Measurements from ENCODE around the gene GOLGA6A.
"Not testable (repeated sequence)": the region's sequence is repeated elsewhere in the genome, so short reads cannot be mapped to it uniquely, and the experiment has no call there.

GOLGA6A gene

GRCh38 chr15:74082450-74082849 lies at the start of gene GOLGA6A:
Gene GOLGA6A (minus strand): TSS chr15:74082550. CDS start chr15:74082509, 41 bp downstream.
- not testable (repeated sequence) for H3K4me3 ChIP-seq, H3K4me2 ChIP-seq, H3K27me3 ChIP-seq, H3K9me3 ChIP-seq, H3K36me3 ChIP-seq, H3K4me1 ChIP-seq, H3K27ac ChIP-seq, H3K9ac ChIP-seq, H4K20me1 ChIP-seq

GRCh38 chr15:74131628-74132413 lies 49.5 kb upstream of the GOLGA6A start:
- H3K27ac ChIP-seq: no peak overlapping the region
- H3K27me3 ChIP-seq: peaks cover 93% of the 10 kb centered on the region
- no peak overlapping the region for H3K4me3 ChIP-seq
- peaks cover 40% of the 10 kb centered on the region for H3K4me1 ChIP-seq
- peaks cover 34% of the 10 kb centered on the region for H3K9me3 ChIP-seq
- H3K4me2 ChIP-seq: no peak overlapping the region
- no peak overlapping the region for H3K9ac ChIP-seq
- TF ChIP-seq Cebpa-rat (IDR thresholded peaks at IDR 0.05): no peak
- peaks cover 43% of the 10 kb centered on the region for H4K20me1 ChIP-seq
- H3K36me3 ChIP-seq: no peaks in the 10 kb centered on the region

GRCh38 chr15:74130849-74131627 lies 48.7 kb upstream of the GOLGA6A start:
- H3K36me3 ChIP-seq: no peaks in the 10 kb centered on the region
- H3K27ac ChIP-seq: no peak overlapping the region
- peaks cover 34% of the 10 kb centered on the region for H3K9me3 ChIP-seq
- H3K9ac ChIP-seq: no peak overlapping the region
- H3K4me2 ChIP-seq: no peak overlapping the region
- no peak overlapping the region for H3K4me3 ChIP-seq
- peaks cover 96% of the 10 kb centered on the region for H3K27me3 ChIP-seq
- no peak for TF ChIP-seq Cebpa-rat (IDR thresholded peaks at IDR 0.05)
- H4K20me1 ChIP-seq: peaks cover 43% of the 10 kb centered on the region
- H3K4me1 ChIP-seq: peaks cover 37% of the 10 kb centered on the region

- H3K4me2 ChIP-seq: peak within 1 kb of the TSS; percentile 28; the same call in 1 of the 2 replicates
Observed at GRCh38 chr15:74130155-74130848, 48.0 kb upstream of the GOLGA6A start, which contains the start of gene ISLR2. Gene ISLR2 (plus strand): TSS chr15:74130586. CDS start chr15:74132755, 2,169 bp downstream.

GRCh38 chr15:74129586-74130154 lies 47.3 kb upstream of the GOLGA6A start:
- peaks cover 32% of the 10 kb centered on the region for H3K9me3 ChIP-seq
- H3K4me1 ChIP-seq: peaks cover 35% of the 10 kb centered on the region
- no peak for TF ChIP-seq Cebpa-rat (IDR thresholded peaks at IDR 0.05)
- 0 out of 2 replicates have a peak overlapping the region, but pooled peaks have one; percentile 14 for H3K4me3 ChIP-seq
- no peak overlapping the region for H3K27ac ChIP-seq
- H3K36me3 ChIP-seq: no peaks in the 10 kb centered on the region
- no peak overlapping the region for H3K9ac ChIP-seq
- H3K27me3 ChIP-seq: peaks cover 82% of the 10 kb centered on the region
- H3K4me2 ChIP-seq: peak overlapping the region; percentile 28; the same call in 1 of the 2 replicates
- H4K20me1 ChIP-seq: peaks cover 43% of the 10 kb centered on the region

More at GRCh38 chr15:74130155-74130848, 48.0 kb upstream of the GOLGA6A start, which contains the start of gene ISLR2:
- peaks cover 43% of the 10 kb centered on the region for H4K20me1 ChIP-seq
- H3K4me3 ChIP-seq: 0 out of 2 replicates have a peak within 1 kb of the TSS, but pooled peaks have one; percentile 14
- TF ChIP-seq Cebpa-rat (IDR thresholded peaks at IDR 0.05): no peak
- no peaks in the 10 kb centered on the region for H3K36me3 ChIP-seq
- no peak within 1 kb of the TSS for H3K27ac ChIP-seq
- H3K9ac ChIP-seq: no peak within 1 kb of the TSS
- H3K9me3 ChIP-seq: peaks cover 34% of the 10 kb centered on the region
- peaks cover 88% of the 10 kb centered on the region for H3K27me3 ChIP-seq
- H3K4me1 ChIP-seq: peaks cover 34% of the 10 kb centered on the region

GRCh38 chr15:74128785-74129585 lies 46.6 kb upstream of the GOLGA6A start:
- TF ChIP-seq Cebpa-rat (IDR thresholded peaks at IDR 0.05): no peak
- Histone ChIP-seq H3K4me3 (0 out of 2 replicates have a peak overlapping the region, but pooled peaks have one; percentile 14), H3K4me1 (peaks cover 41% of the 10 kb centered on the region), H3K27me3 (peaks cover 75% of the 10 kb centered on the region), H3K9ac (no peak overlapping the region), H3K27ac (no peak overlapping the region), H4K20me1 (peaks cover 43% of the 10 kb centered on the region), H3K9me3 (peaks cover 25% of the 10 kb centered on the region), H3K36me3 (no peaks in the 10 kb centered on the region), H3K4me2 (peak overlapping the region; percentile 85)

- H3K4me1 ChIP-seq: peaks cover 50% of the 10 kb centered on the region
Observed at GRCh38 chr15:74127954-74128784, 45.8 kb upstream of the GOLGA6A start.

More at GRCh38 chr15:74127954-74128784, 45.8 kb upstream of the GOLGA6A start:
- Histone ChIP-seq H3K36me3 (no peaks in the 10 kb centered on the region), H4K20me1 (peaks cover 43% of the 10 kb centered on the region), H3K9me3 (peaks cover 17% of the 10 kb centered on the region), H3K4me3 (peak overlapping the region; percentile 59), H3K4me2 (peak overlapping the region; percentile 85), H3K27ac (no peak overlapping the region), H3K9ac (no peak overlapping the region), H3K27me3 (peaks cover 67% of the 10 kb centered on the region)
- TF ChIP-seq Cebpa-rat (IDR thresholded peaks at IDR 0.05): no peak
